ENCODE results near the gene ARAF. TPM values are rescaled to one million over a fixed set of nuclear protein-coding genes. Genes with fewer than 3 reads are reported as not detected.

Gene ARAF
- total and polyA plus RNA-seq, 2 donors (not counting 1 experiment from before 2014, with no cell fraction given) = 14.4 to 40.9 TPM

DNA sequence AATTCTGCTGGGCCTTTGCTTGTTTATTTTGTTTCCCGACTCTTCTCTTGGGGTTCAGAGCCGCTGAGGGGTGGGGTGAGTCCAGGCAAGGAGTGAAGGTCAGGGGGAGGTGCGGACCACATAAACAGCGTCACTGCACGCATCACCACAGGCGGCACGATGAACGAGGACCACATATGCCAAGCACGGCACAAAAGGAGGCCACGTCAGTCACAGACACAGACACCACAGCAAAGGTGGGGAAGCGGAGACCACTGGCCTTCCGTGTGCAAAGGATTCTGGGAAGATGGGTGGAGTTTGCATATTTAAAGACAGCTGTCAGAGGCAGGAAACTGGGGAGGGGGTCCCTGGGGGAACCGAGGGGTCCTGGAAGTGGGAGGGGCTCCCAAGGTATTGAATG is 10.9 kb downstream of the ARAF start:
- H3K27ac ChIP-seq (ENCODE audit: insufficient read depth, low read length) = no peak overlapping the region
- no peaks in the 10 kb centered on the region for H3K27me3 ChIP-seq (ENCODE audit: control insufficient read depth, insufficient read depth, low read length)
- H3K9me3 ChIP-seq (ENCODE audit: control insufficient read depth, insufficient read depth, low read depth, low read length) = no peaks in the 10 kb centered on the region
- H3K79me2 ChIP-seq (ENCODE audit: control insufficient read depth, insufficient read depth, low read length) = no peaks in the 10 kb centered on the region
- TF ChIP-seq EZH2 (IDR thresholded peaks at IDR 0.05; ENCODE audit: low read length, missing control alignments) = no peak
- TF ChIP-seq, protein P1, sequence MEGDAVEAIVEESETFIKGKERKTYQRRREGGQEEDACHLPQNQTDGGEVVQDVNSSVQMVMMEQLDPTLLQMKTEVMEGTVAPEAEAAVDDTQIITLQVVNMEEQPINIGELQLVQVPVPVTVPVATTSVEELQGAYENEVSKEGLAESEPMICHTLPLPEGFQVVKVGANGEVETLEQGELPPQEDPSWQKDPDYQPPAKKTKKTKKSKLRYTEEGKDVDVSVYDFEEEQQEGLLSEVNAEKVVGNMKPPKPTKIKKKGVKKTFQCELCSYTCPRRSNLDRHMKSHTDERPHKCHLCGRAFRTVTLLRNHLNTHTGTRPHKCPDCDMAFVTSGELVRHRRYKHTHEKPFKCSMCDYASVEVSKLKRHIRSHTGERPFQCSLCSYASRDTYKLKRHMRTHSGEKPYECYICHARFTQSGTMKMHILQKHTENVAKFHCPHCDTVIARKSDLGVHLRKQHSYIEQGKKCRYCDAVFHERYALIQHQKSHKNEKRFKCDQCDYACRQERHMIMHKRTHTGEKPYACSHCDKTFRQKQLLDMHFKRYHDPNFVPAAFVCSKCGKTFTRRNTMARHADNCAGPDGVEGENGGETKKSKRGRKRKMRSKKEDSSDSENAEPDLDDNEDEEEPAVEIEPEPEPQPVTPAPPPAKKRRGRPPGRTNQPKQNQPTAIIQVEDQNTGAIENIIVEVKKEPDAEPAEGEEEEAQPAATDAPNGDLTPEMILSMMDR (conservative IDR thresholded peaks at IDR 0.05 in 1 of 2, IDR thresholded peaks at IDR 0.05 in 1 of 2; ENCODE audit: low read depth in 1 of 2, low read length in 2 of 2) = no peak
- no peak overlapping the region for H3K4me2 ChIP-seq (ENCODE audit: extremely low read depth, insufficient read depth, low read length)
- DNase-seq (ENCODE audit: low read depth in 2 of 2) = no peak
- H3K4me3 ChIP-seq (replicated peaks in 1 of 4; ENCODE audit: control extremely low read depth in 1 of 4, insufficient read depth in 1 of 4, low read depth in 3 of 4, low read length in 4 of 4) = no peak overlapping the region
- H4K20me1 ChIP-seq (ENCODE audit: control insufficient read depth, extremely low read depth, insufficient read depth, low read length) = no peaks in the 10 kb centered on the region
- H3K36me3 ChIP-seq (ENCODE audit: control insufficient read depth, insufficient read depth, low read length) = no peaks in the 10 kb centered on the region
- no peaks in the 10 kb centered on the region for H3K4me1 ChIP-seq (ENCODE audit: control insufficient read depth, extremely low read depth, insufficient read depth, low read length)
- H3K9ac ChIP-seq (ENCODE audit: insufficient read depth, low read length) = no peak overlapping the region
- H2AFZ ChIP-seq (ENCODE audit: low read length) = no peak overlapping the region

DNA sequence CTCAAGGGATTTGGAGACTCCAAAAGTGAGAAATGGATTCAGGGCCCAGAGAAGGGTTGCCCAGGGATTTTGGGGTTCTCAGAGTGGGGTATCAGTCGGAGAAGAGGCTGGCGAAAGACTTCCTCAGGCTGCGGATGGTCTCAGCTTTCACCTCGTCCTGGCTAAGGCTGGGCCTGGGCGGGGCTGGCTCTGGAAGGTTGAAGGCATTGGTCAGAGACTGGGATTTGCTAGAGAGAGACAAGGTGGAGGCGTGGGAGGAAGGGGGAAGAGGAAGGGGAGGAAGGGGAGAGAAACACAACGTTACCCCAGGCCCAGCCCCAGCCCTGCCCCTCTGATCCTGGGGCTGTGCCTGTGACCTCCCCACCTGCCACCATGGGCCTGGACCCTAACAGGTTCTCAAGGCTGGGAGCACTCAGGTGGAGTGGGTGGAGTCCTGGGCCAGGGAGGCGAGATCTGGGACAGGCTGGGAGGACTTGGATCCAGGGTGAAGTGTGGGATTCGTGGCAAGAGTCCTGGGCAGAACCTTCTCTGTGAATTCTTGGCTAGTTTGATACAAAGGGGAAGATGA is 11.9 kb downstream of the ARAF start:
- Histone ChIP-seq H3K27me3 (ENCODE audit: control insufficient read depth, insufficient read depth, low read length) (no peaks in the 10 kb centered on the region), H3K79me2 (ENCODE audit: control insufficient read depth, insufficient read depth, low read length) (no peaks in the 10 kb centered on the region), H3K27ac (ENCODE audit: insufficient read depth, low read length) (peak overlapping the region; percentile 84), H3K4me3 (replicated peaks in 1 of 4; ENCODE audit: control extremely low read depth in 1 of 4, insufficient read depth in 1 of 4, low read depth in 3 of 4, low read length in 4 of 4) (no peak overlapping the region), H3K9ac (ENCODE audit: insufficient read depth, low read length) (no peak overlapping the region), H4K20me1 (ENCODE audit: control insufficient read depth, extremely low read depth, insufficient read depth, low read length) (no peaks in the 10 kb centered on the region), H2AFZ (ENCODE audit: low read length) (no peak overlapping the region), H3K4me2 (ENCODE audit: extremely low read depth, insufficient read depth, low read length) (no peak overlapping the region), H3K4me1 (ENCODE audit: control insufficient read depth, extremely low read depth, insufficient read depth, low read length) (peaks cover 4% of the 10 kb centered on the region), H3K36me3 (ENCODE audit: control insufficient read depth, insufficient read depth, low read length) (no peaks in the 10 kb centered on the region), H3K9me3 (ENCODE audit: control insufficient read depth, insufficient read depth, low read depth, low read length) (no peaks in the 10 kb centered on the region)
- DNase-seq (ENCODE audit: low read depth in 2 of 2) = no peak
- no peak for TF ChIP-seq EZH2 (IDR thresholded peaks at IDR 0.05; ENCODE audit: low read length, missing control alignments)
- TF ChIP-seq, protein P1 (conservative IDR thresholded peaks at IDR 0.05 in 1 of 2, IDR thresholded peaks at IDR 0.05 in 1 of 2; ENCODE audit: low read depth in 1 of 2, low read length in 2 of 2) = no peak

DNA sequence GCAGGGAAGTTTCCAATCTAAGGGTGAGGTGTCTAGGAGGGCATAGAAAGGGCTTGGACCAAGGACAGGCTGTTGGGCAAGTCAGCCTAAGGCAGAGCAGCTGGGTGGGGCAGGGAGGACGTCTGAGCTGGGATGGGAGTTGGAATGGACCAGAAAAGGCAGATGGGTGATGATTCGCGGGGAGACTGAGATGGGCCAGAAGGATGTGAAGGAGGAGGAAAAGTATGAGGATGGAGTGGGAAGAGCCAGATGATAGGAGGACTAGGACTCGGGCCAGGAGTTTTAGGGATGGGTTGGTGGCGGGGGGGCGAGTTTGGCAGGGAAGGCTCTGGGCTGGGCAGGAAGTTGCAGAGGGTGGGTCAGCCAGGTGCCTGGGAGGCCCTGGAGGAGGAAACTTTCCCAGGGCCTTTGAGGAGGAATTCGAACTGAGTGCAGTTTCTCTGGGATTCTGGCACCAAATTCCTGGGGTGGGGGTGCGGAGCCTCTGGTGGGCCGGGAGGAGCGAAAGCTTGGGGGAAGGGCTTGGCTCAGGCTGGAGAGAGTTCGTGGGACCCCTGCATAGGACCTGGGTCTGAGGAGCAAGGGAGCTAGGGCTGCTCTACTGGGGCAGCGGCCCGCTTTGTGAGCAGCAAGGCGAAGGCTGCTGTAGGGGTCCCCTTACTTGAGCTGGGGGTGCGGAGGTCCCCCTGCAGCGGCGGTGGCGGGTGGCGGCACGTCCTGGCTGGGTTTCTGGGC is 12.5 kb downstream of the ARAF start:
- peaks cover 7% of the 10 kb centered on the region for H3K4me1 ChIP-seq (ENCODE audit: control insufficient read depth, extremely low read depth, insufficient read depth, low read length)
- H3K9me3 ChIP-seq (ENCODE audit: control insufficient read depth, insufficient read depth, low read depth, low read length) = no peaks in the 10 kb centered on the region
- peak overlapping the region; percentile 35 for H3K4me2 ChIP-seq (ENCODE audit: extremely low read depth, insufficient read depth, low read length)
- no peak overlapping the region for H2AFZ ChIP-seq (ENCODE audit: low read length)
- TF ChIP-seq EZH2 (IDR thresholded peaks at IDR 0.05; ENCODE audit: low read length, missing control alignments) = no peak
- TF ChIP-seq, protein P1 (conservative IDR thresholded peaks at IDR 0.05 in 1 of 2, IDR thresholded peaks at IDR 0.05 in 1 of 2; ENCODE audit: low read depth in 1 of 2, low read length in 2 of 2) = no peak
- peak overlapping the region; percentile 69 for H3K9ac ChIP-seq (ENCODE audit: insufficient read depth, low read length)
- no peaks in the 10 kb centered on the region for H3K27me3 ChIP-seq (ENCODE audit: control insufficient read depth, insufficient read depth, low read length)
- no peaks in the 10 kb centered on the region for H4K20me1 ChIP-seq (ENCODE audit: control insufficient read depth, extremely low read depth, insufficient read depth, low read length)
- no peaks in the 10 kb centered on the region for H3K79me2 ChIP-seq (ENCODE audit: control insufficient read depth, insufficient read depth, low read length)
- H3K36me3 ChIP-seq (ENCODE audit: control insufficient read depth, insufficient read depth, low read length) = no peaks in the 10 kb centered on the region
- H3K27ac ChIP-seq (ENCODE audit: insufficient read depth, low read length) = peak overlapping the region; percentile 84
- peak; percentile 61 to 69 for DNase-seq (ENCODE audit: low read depth in 2 of 2)
- peak overlapping the region in 2 of 4 experiments; percentile 14 to 37 for H3K4me3 ChIP-seq (replicated peaks in 1 of 4; ENCODE audit: control extremely low read depth in 1 of 4, insufficient read depth in 1 of 4, low read depth in 3 of 4, low read length in 4 of 4)

All from fibroblast of lung (primary cell).